Heart right ventricle (tissue), 16 donors: ENCODE results near the gene TMOD1. TPM values are rescaled to one million over a fixed set of nuclear protein-coding genes. Genes with fewer than 3 reads are reported as not detected.
"Not testable (repeated sequence)": the region's sequence is repeated elsewhere in the genome, so short reads cannot be mapped to it uniquely, and the experiment has no call there.

Source experiments
- ATAC-seq, 8 donors: fragments of 200-7000 bp; cut with Tn5 transposase; one replicate each; pipeline ENCODE4 v1.9.1; 2020; ENCODE audit warnings: mild to moderate bottlenecking in 8 of 8, moderate library complexity in 8 of 8, moderate number of reproducible peaks in 1 of 8
- DNase-seq, 2 donors: peaks; one replicate each; pipeline ENCODE4 v3.0.0-alpha.2; 2020
- H3K27ac ChIP-seq, 10 donors: fragments of 200-600 bp; sonication (generic) in 2 of 10; one replicate each; pipeline versions ENCODE4 v1.5.0 to v1.8.0; 2020 to 2022; ENCODE audit warnings: mild to moderate bottlenecking in 3 of 10
- H3K27me3 ChIP-seq, 7 donors: fragments of 200-600 bp; one replicate each; pipeline ENCODE4 v1.8.0; 2021 to 2022; ENCODE audit warnings: mild to moderate bottlenecking in 2 of 7
- H3K36me3 ChIP-seq, 9 donors: fragments of 200-600 bp; sonication (generic) in 1 of 9; one replicate each; pipeline versions ENCODE4 v1.5.0 to v1.8.0; 2020 to 2022; ENCODE audit warnings: mild to moderate bottlenecking in 2 of 9
- H3K4me1 ChIP-seq, 9 donors: fragments of 200-600 bp; sonication (generic) in 1 of 9; one replicate each; pipeline versions ENCODE4 v1.5.0 to v1.8.0; 2020 to 2022; ENCODE audit warnings: mild to moderate bottlenecking in 4 of 9
- H3K4me3 ChIP-seq, 10 donors: fragments of 200-600 bp; sonication (generic) in 2 of 10; one replicate each; pipeline versions ENCODE4 v1.5.0 to v1.8.0; 2020 to 2022; ENCODE audit warnings: mild to moderate bottlenecking in 7 of 10, moderate library complexity in 2 of 10
- H3K9me3 ChIP-seq, 11 donors: fragments of 200-600 bp in 10 of 11; sonication (generic) in 2 of 11; one replicate each; pipeline versions ENCODE4 v1.5.0 to v1.8.0; 2013 to 2022; ENCODE audit warnings: mild to moderate bottlenecking in 2 of 11, control low read depth in 1 of 11, moderate library complexity in 1 of 11
- WGBS, 2 donors: extraction: QIAGEN DNeasy Blood & Tissue Kit; methylation state at CpG; one replicate each; pipeline ENCODE4 v1.1.7; 2013; ENCODE audit warnings: inconsistent platforms in 1 of 2; 5-methylcytosine and 5-hydroxymethylcytosine counted together
- intact Hi-C, 10 donors: fragments of 100-400 bp; cut with DNase I; formaldehyde crosslinking; loops; one replicate each; pipeline versions ENCODE4 v1.11.1 to v1.14.2; 2022
- polyA plus RNA-seq, 2 donors: library from polyadenylated mRNA; stranded (reverse); fragments of 200-250 nt; gene quantifications; one replicate each; pipeline ENCODE4 v1.2.3, GENCODE V29; 2013
- total RNA-seq, 10 donors: library from RNA; stranded (reverse); fragmentation: NEBNext Ultra II Directional in 3 of 10; extraction: Animal tissue kit (Norgen Biotek cat#: 25700) in 3 of 10; gene quantifications; one replicate each; pipeline versions ENCODE4 v1.2.1 to v1.2.4, GENCODE V29; 2021 to 2023
- TF ChIP-seq, protein P1 (sequence below), 9 donors: fragments of 200-600 bp; sonication (generic) in 2 of 9; IDR thresholded peaks; one replicate each; pipeline versions ENCODE4 v1.5.0 to v1.8.0; 2021 to 2022; ENCODE audit warnings: antibody characterized with exemption in 9 of 9, mild to moderate bottlenecking in 5 of 9, moderate library complexity in 1 of 9
- donor health status: Arrhythmogenic right ventricular cardiomyopathy.
- donor health status: ischemic (EF 13 %, LVEDD 7.1; RV severe dilation, severe dysfunction).
- donor health status: healthy with polysubstance abuse.
- donor health status: DM: no; HTN: yes; CAD: no.
- donor health status: DM: no; HTN: no; CAD: no.
- donor health status: ischemic (EF 25% LVEDD 6.9; RV normal size, moderate dysfunction).
- donor health status: ischemic (EF 25% LVEDD 5.7; RV mildly dilated, moderate dysfunction).
- donor health status: healthy.
- donor health status: DM: yes; HTN: yes; CAD: no.
- donor health status: Ischemic cardiomyopathy.
- donor health status: ischemic (EF 35%, LVEDD 5.7; RV mildly dilated, moderate dysfunction).
- donor health status: nonischemic (EF 11% LVEDD 7.7; RV severe dilation, severe dysfunction).
- donor health status: DM: yes; HTN: yes; CAD: no.
- donor health status: PGD.
- donor health status: ischemic (EF 29% LVEDD 5.4; RV normal size, mild dysfunction).
- donor health status: nonischemic (EF 23%, LVEDD 6.1; RV moderate dilation, normal function).

The TMOD1 gene
- total and polyA plus RNA-seq, 12 donors = 83.7 to 203 (median 176) TPM

DNA sequence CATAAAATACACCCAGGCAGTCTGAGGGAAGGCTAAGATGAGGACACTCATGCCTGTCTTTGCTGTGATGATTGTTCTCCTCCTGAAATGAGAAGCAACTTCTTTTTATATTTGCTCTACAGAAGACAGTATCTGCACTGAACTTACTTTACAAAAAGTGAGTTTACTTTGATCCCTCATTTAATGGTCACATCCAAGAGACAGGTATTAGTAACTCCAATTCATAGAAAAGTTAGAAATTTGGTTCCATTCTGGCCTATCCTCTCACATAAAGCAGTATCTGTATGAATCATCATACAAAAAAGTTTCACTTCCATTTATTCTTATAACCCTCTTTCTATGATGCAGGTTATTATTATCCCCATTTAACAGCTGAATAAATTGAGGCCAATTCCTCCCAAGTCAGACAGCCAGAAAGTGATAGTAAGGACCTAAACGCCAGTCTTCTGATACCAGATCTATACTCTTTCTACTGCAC is 116.5 kb downstream of the TMOD1 start:
- ATAC-seq = no peak
- TF ChIP-seq, protein P1, sequence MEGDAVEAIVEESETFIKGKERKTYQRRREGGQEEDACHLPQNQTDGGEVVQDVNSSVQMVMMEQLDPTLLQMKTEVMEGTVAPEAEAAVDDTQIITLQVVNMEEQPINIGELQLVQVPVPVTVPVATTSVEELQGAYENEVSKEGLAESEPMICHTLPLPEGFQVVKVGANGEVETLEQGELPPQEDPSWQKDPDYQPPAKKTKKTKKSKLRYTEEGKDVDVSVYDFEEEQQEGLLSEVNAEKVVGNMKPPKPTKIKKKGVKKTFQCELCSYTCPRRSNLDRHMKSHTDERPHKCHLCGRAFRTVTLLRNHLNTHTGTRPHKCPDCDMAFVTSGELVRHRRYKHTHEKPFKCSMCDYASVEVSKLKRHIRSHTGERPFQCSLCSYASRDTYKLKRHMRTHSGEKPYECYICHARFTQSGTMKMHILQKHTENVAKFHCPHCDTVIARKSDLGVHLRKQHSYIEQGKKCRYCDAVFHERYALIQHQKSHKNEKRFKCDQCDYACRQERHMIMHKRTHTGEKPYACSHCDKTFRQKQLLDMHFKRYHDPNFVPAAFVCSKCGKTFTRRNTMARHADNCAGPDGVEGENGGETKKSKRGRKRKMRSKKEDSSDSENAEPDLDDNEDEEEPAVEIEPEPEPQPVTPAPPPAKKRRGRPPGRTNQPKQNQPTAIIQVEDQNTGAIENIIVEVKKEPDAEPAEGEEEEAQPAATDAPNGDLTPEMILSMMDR (IDR thresholded peaks at IDR 0.05) = no peak
- H3K4me1 ChIP-seq = peaks cover 0 to 17% (median 10%) of the 10 kb centered on the region in 9 donors
- peaks cover 0 to 94% (median 16%) of the 10 kb centered on the region in 9 donors for H3K36me3 ChIP-seq
- no peak for DNase-seq
- H3K27me3 ChIP-seq = no peaks in the 10 kb centered on the region
- intact Hi-C loops = loop anchor here in 9 of 10 donors (5.0 to 10.0 kb wide), 5 partner anchors 151 to 763 kb away; partner anchors contain the start of genes TDRD7 (in 8 of the 9) and ZNF782 (in 1 of the 9)
- H3K27ac ChIP-seq = no peak overlapping the region
- 91 to 96% methylated on average over 1 of the region's 1 CpG for WGBS, 2 donors
- no peak overlapping the region for H3K4me3 ChIP-seq
- H3K9me3 ChIP-seq = no peaks in the 10 kb centered on the region

DNA sequence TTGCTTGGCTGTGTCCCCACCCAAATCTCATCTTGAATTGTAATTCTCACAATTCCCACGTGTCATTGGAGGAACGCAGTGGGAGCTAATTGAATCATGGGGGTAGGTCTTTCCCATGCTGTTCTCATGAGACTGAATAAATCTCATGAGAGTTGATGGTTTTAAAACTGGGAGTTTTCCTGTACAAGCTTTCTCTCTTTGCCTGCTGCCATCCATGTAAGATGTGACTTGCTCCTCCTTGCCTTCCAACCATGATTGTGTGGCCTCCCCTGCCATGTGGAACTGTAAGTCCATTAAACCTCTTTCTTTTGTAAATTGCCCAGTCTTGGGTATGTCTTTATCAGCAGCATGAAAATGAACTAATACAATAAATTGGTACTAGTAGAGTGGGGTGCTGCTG is 118.6 kb downstream of the TMOD1 start:
- not testable (repeated sequence) for H3K27ac ChIP-seq, H3K4me3 ChIP-seq, DNase-seq, H3K27me3 ChIP-seq, ATAC-seq, H3K9me3 ChIP-seq
- Histone ChIP-seq H3K36me3 (peaks cover 0 to 96% (median 11%) of the 10 kb centered on the region in 9 donors), H3K4me1 (peaks cover 0 to 18% (median 8%) of the 10 kb centered on the region in 9 donors)
- intact Hi-C loops = loop anchor here in 1 of 10 donors (10.0 kb wide), 1 partner anchor 765 kb away; the partner anchor contains the start of gene ZNF782
- WGBS, 2 donors = 88 to 92% methylated on average over 2 of the region's 2 CpGs

DNA sequence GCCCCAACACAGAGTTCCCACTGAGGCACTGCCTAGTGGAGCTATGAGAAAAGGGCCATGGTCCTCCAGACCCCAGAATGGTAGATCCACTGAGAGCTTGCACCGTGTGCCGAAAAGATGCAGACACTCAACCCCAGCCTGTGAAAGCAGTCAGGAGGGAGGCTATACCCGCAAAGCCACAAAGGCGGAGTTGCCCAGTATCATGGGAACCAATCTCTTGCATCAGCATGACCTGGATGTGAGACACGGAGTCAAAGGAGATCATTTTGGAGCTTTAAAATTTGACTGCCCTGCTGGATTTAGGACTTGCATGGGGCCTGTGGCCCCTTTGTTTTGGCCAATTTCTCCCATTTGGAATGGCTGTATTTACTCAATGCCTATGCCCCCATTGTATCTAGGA is 121.0 kb downstream of the TMOD1 start:
- not testable (repeated sequence) for ATAC-seq, H3K9me3 ChIP-seq, DNase-seq, H3K4me3 ChIP-seq, H3K27me3 ChIP-seq
- Histone ChIP-seq H3K36me3 (peaks cover 0 to 99% (median 9%) of the 10 kb centered on the region in 9 donors), H3K27ac (peak overlapping the region in 2 of 10 donors; percentile 11 to 37), H3K4me1 (peaks cover 0 to 19% (median 0%) of the 10 kb centered on the region in 9 donors)
- intact Hi-C loops = loop anchor here in 1 of 10 donors (10.0 kb wide), 1 partner anchor 768 kb away; the partner anchor contains the start of gene ZNF782
- 96 to 97% methylated on average over 5 of the region's 5 CpGs for WGBS, 2 donors

DNA sequence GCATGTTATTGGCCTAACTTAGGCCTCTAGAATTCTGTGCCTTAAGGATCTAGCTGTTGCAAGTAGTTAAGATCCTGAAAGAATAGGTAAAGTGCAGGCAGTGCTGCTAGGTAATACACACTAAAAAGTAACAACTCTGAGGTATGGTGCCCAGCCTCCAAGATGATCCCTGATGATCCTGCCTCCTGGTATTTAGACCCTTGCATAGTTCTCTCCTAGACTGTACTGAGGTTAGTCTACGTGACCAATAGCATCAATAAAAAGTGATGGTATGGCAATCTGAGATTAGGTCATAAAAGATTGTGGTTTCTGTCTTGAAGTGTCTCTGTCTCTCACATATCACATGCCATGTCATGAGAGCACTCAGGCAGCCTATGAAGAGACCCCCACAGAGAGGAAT is 122.5 kb downstream of the TMOD1 start:
- Histone ChIP-seq H3K9me3 (no peaks in the 10 kb centered on the region), H3K36me3 (peaks cover 0 to 85% (median 9%) of the 10 kb centered on the region in 9 donors), H3K27me3 (no peaks in the 10 kb centered on the region), H3K4me1 (peaks cover 0 to 34% (median 14%) of the 10 kb centered on the region in 9 donors), H3K27ac (peak overlapping the region in 4 of 10 donors; percentile 45 to 71 (median 56)), H3K4me3 (peak overlapping the region in 4 of 10 donors; percentile 29 to 33 (median 32))
- intact Hi-C loops = loop anchor here in 1 of 10 donors (10.0 kb wide), 1 partner anchor 769 kb away; the partner anchor contains the start of gene ZNF782
- 61 to 70% methylated on average over 1 of the region's 1 CpG for WGBS, 2 donors
- ATAC-seq (peak in 2 of 8 donors; percentile 11 to 38), DNase-seq (no peak)
- TF ChIP-seq, protein P1 (IDR thresholded peaks at IDR 0.05) = no peak

DNA sequence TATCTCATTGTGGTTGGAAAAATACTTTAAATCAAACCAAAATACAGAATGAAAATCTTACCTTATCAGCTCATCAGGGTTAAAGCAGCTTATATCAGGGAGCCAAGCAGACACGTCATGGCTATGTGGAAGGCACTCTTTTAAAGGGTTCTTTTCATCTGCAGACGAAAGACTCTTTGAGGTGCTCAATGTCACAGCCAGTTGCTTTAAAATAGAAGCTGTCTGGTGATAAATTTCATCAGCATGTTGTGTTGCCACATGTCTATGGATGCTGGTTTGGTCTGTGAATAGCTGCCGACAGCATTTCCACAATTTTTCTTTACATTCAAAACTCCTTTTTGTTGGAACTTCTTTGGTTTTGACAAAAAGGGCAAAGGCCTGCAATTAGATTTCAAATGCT is 124.2 kb downstream of the TMOD1 start:
- H3K9me3 ChIP-seq = no peaks in the 10 kb centered on the region
- WGBS, 2 donors = 28 to 50% methylated on average over 3 of the region's 3 CpGs
- no peaks in the 10 kb centered on the region for H3K27me3 ChIP-seq
- DNase-seq (no peak), ATAC-seq (peak in 7 of 8 donors; percentile 40 to 80 (median 73))
- H3K4me3 ChIP-seq = peak overlapping the region in 6 of 10 donors; percentile 12 to 33 (median 30)
- peaks cover 0 to 45% (median 15%) of the 10 kb centered on the region in 9 donors for H3K4me1 ChIP-seq
- H3K27ac ChIP-seq = peak overlapping the region in 9 of 10 donors; percentile 6 to 71 (median 52)
- peaks cover 0 to 68% (median 3%) of the 10 kb centered on the region in 9 donors for H3K36me3 ChIP-seq
- intact Hi-C loops = loop anchor here in 1 of 10 donors (10.0 kb wide), 1 partner anchor 771 kb away; the partner anchor contains the start of gene ZNF782
- TF ChIP-seq, protein P1 (IDR thresholded peaks at IDR 0.05) = no peak
